Neural cell (in vitro differentiated cells): ENCODE measurements around the gene RPIA. TPM values are rescaled to one million over a fixed set of nuclear protein-coding genes. Genes with fewer than 3 reads are reported as not detected.

ENCODE experiments used
- H2AFZ ChIP-seq: fragments of 200-600, 300-800 bp; sonication (generic), shearing (Covaris generic); 2 replicates; pipeline ENCODE4 v1.6.0; 2014; ENCODE audit warnings: low read depth, mild to moderate bottlenecking, antibody characterized with exemption, low read length, moderate library complexity
- H3F3A ChIP-seq: fragments of 200-600 bp; shearing (Covaris generic); 2 replicates; pipeline ENCODE4 v1.6.1; 2016; ENCODE audit warnings: mild to moderate bottlenecking, moderate library complexity, mixed read lengths, antibody characterized with exemption, low read length; ENCODE audit not compliant: insufficient read depth, poor library complexity, severe bottlenecking
- H3K27ac ChIP-seq: fragments of 200-600, 300-800 bp; sonication (generic), shearing (Covaris generic); 2 replicates; pipeline ENCODE4 v1.5.1; 2014; ENCODE audit warnings: mild to moderate bottlenecking, low read length, moderate library complexity
- H3K27me3 ChIP-seq: fragments of 300-800, 200-600 bp; sonication (generic), shearing (Covaris generic); 2 replicates; pipeline ENCODE4 v1.6.0; 2014; ENCODE audit warnings: mild to moderate bottlenecking, low read depth, low read length, moderate library complexity; ENCODE audit not compliant: insufficient read depth
- H3K36me3 ChIP-seq: fragments of 300-800, 200-600 bp; sonication (generic), shearing (Covaris generic); 2 replicates; pipeline ENCODE4 v1.5.1; 2014; ENCODE audit warnings: mild to moderate bottlenecking, antibody characterized with exemption, low read length, moderate library complexity; ENCODE audit not compliant: insufficient read depth
- H3K4me2 ChIP-seq: fragments of 300-800, 200-600 bp; sonication (generic), shearing (Covaris generic); 2 replicates; pipeline ENCODE4 v1.6.0; 2014; ENCODE audit warnings: mild to moderate bottlenecking, low read length
- H3K4me3 ChIP-seq: fragments of 300-800, 200-600 bp; sonication (generic), shearing (Covaris generic); 2 replicates; pipeline ENCODE4 v1.5.1; 2014; ENCODE audit warnings: mild to moderate bottlenecking, low read length, moderate library complexity
- H3K79me2 ChIP-seq: fragments of 200-600 bp; shearing (Covaris generic); replicated peaks from 2 replicates; pipeline ENCODE4 v1.6.0; 2014; ENCODE audit warnings: mild to moderate bottlenecking, low read length, moderate library complexity; ENCODE audit not compliant: insufficient read depth
- H3K9ac ChIP-seq: fragments of 300-800, 200-600 bp; sonication (generic), shearing (Covaris generic); 2 replicates; pipeline ENCODE4 v1.6.1; 2016; ENCODE audit warnings: mild to moderate bottlenecking, low read length, mixed read lengths
- H3K9me2 ChIP-seq: fragments of 200-600 bp; shearing (Covaris generic); 2 replicates; pipeline ENCODE4 v1.6.1; 2016; ENCODE audit warnings: mild to moderate bottlenecking, low read length, mixed read lengths; ENCODE audit not compliant: insufficient read depth
- H3K9me3 ChIP-seq: fragments of 200-600, 300-800 bp; sonication (generic), shearing (Covaris generic); 2 replicates; pipeline ENCODE4 v1.6.1; 2016; ENCODE audit warnings: mild to moderate bottlenecking, mixed run types, low read length, moderate library complexity, mixed read lengths
- H4K20me1 ChIP-seq: fragments of 200-600 bp; shearing (Covaris generic); 2 replicates; pipeline ENCODE4 v1.6.1; 2016; ENCODE audit warnings: mild to moderate bottlenecking, mixed run types; ENCODE audit not compliant: insufficient read depth
- EP300 ChIP-seq: fragments of 450-650 bp; conservative IDR thresholded peaks from 2 replicates; pipeline ENCODE4 v1.6.1; 2014; ENCODE audit warnings: antibody characterized with exemption, mild to moderate bottlenecking, moderate library complexity; ENCODE audit not compliant: poor library complexity, severe bottlenecking
- EZH2 ChIP-seq: fragments of 200-600, 300-800 bp; shearing (Covaris generic), sonication (generic); IDR thresholded peaks from 2 replicates; pipeline ENCODE4 v1.6.1; 2014; ENCODE audit warnings: antibody characterized with exemption, low read length, borderline replicate concordance, mild to moderate bottlenecking; ENCODE audit not compliant: insufficient read depth, poor library complexity, severe bottlenecking
- MXI1 ChIP-seq: fragments of 450-650 bp; conservative IDR thresholded peaks from 2 replicates; pipeline ENCODE4 v1.6.1; 2014; ENCODE audit warnings: antibody characterized with exemption, mild to moderate bottlenecking; ENCODE audit not compliant: poor library complexity, severe bottlenecking
- POLR2AphosphoS5 ChIP-seq: IDR thresholded peaks from 2 replicates; pipeline ENCODE4 v1.6.1; 2012
- RAD21 ChIP-seq: fragments of 450-650 bp; conservative IDR thresholded peaks from 2 replicates; pipeline ENCODE4 v1.6.1; 2014; ENCODE audit warnings: antibody characterized with exemption, mild to moderate bottlenecking, moderate library complexity
- SMC3 ChIP-seq: fragments of 450-650 bp; conservative IDR thresholded peaks from 2 replicates; pipeline ENCODE4 v1.6.1; 2014; ENCODE audit warnings: antibody characterized with exemption, mild to moderate bottlenecking, moderate library complexity; ENCODE audit not compliant: poor library complexity
- TAF1 ChIP-seq: IDR thresholded peaks from 2 replicates; pipeline ENCODE4 v1.6.1; 2012; ENCODE audit warnings: low read depth
- polyA plus RNA-seq: library from polyadenylated mRNA; depleted of rRNA; stranded (reverse); fragments of >200 nt; gene quantifications from 2 replicates; pipeline ENCODE4 v1.2.3, GENCODE V29; 2014
- TF ChIP-seq, protein P1 (sequence below): fragments of 450-650 bp; IDR thresholded peaks from 2 replicates; pipeline ENCODE4 v1.5.1; 2014; ENCODE audit warnings: antibody characterized with exemption, mild to moderate bottlenecking, moderate library complexity; ENCODE audit not compliant: poor library complexity, severe bottlenecking
- TF ChIP-seq, protein P2 (sequence below): IDR thresholded peaks from 2 replicates; pipeline ENCODE4 v1.6.1; 2012; ENCODE audit warnings: borderline replicate concordance

The RPIA gene
- polyA plus RNA-seq, 1 donor from 2014 or later = 9.7 TPM

DNA sequence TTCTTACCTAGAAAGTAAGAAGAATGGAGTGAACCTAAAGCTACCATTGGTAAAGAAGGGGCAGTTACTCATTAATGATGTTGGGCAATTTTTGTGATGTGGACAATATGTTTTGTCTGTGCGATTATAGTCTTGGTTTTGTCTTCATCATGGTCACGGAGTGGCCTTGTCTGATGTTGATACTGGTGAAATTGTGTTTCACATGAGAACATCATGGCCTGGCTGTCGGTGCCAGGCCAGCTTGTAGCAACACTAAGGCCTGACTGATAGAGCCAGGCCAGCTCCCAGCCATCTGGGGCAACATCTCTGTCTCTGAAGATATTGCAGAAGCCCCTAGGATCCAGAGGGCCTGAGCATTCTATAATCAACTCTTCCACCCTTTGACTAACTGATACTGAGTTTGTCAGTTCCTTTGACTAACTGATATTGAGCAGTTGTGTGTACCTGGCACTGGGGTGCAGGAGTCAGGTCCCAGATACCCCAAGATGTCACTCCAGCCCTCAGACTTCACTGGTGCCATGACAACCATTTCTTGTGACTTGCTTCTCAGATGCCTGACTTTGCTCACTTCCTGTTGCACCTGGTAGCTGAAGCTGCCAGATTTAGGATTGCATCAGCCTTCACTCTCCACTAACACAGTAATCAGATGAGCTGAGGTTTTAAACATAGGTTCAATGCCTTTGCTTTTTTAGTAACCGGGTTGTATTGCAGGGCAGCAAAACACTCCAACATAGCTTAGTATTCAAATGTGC is 62.5 kb downstream of the RPIA start:
- Histone ChIP-seq H3K27me3 (no peaks in the 10 kb centered on the region), H4K20me1 (no peaks in the 10 kb centered on the region), H3K9me2 (no peaks in the 10 kb centered on the region), H3K79me2 (no peaks in the 10 kb centered on the region), H3K36me3 (peaks cover 4% of the 10 kb centered on the region), H3F3A (no peaks in the 10 kb centered on the region), H2AFZ (no peak overlapping the region), H3K4me2 (no peak overlapping the region), H3K9ac (no peak overlapping the region), H3K27ac (no peak overlapping the region), H3K9me3 (no peaks in the 10 kb centered on the region), H3K4me3 (no peak overlapping the region)
- no peak for TF ChIP-seq RAD21
- no peak for TF ChIP-seq EZH2
- TF ChIP-seq SMC3 = no peak
- no peak for TF ChIP-seq TAF1
- TF ChIP-seq, protein P1, sequence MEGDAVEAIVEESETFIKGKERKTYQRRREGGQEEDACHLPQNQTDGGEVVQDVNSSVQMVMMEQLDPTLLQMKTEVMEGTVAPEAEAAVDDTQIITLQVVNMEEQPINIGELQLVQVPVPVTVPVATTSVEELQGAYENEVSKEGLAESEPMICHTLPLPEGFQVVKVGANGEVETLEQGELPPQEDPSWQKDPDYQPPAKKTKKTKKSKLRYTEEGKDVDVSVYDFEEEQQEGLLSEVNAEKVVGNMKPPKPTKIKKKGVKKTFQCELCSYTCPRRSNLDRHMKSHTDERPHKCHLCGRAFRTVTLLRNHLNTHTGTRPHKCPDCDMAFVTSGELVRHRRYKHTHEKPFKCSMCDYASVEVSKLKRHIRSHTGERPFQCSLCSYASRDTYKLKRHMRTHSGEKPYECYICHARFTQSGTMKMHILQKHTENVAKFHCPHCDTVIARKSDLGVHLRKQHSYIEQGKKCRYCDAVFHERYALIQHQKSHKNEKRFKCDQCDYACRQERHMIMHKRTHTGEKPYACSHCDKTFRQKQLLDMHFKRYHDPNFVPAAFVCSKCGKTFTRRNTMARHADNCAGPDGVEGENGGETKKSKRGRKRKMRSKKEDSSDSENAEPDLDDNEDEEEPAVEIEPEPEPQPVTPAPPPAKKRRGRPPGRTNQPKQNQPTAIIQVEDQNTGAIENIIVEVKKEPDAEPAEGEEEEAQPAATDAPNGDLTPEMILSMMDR = no peak
- TF ChIP-seq EP300 = no peak
- no peak for TF ChIP-seq MXI1
- TF ChIP-seq, protein P2, sequence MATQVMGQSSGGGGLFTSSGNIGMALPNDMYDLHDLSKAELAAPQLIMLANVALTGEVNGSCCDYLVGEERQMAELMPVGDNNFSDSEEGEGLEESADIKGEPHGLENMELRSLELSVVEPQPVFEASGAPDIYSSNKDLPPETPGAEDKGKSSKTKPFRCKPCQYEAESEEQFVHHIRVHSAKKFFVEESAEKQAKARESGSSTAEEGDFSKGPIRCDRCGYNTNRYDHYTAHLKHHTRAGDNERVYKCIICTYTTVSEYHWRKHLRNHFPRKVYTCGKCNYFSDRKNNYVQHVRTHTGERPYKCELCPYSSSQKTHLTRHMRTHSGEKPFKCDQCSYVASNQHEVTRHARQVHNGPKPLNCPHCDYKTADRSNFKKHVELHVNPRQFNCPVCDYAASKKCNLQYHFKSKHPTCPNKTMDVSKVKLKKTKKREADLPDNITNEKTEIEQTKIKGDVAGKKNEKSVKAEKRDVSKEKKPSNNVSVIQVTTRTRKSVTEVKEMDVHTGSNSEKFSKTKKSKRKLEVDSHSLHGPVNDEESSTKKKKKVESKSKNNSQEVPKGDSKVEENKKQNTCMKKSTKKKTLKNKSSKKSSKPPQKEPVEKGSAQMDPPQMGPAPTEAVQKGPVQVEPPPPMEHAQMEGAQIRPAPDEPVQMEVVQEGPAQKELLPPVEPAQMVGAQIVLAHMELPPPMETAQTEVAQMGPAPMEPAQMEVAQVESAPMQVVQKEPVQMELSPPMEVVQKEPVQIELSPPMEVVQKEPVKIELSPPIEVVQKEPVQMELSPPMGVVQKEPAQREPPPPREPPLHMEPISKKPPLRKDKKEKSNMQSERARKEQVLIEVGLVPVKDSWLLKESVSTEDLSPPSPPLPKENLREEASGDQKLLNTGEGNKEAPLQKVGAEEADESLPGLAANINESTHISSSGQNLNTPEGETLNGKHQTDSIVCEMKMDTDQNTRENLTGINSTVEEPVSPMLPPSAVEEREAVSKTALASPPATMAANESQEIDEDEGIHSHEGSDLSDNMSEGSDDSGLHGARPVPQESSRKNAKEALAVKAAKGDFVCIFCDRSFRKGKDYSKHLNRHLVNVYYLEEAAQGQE = no peak
- TF ChIP-seq POLR2AphosphoS5 = no peak

DNA sequence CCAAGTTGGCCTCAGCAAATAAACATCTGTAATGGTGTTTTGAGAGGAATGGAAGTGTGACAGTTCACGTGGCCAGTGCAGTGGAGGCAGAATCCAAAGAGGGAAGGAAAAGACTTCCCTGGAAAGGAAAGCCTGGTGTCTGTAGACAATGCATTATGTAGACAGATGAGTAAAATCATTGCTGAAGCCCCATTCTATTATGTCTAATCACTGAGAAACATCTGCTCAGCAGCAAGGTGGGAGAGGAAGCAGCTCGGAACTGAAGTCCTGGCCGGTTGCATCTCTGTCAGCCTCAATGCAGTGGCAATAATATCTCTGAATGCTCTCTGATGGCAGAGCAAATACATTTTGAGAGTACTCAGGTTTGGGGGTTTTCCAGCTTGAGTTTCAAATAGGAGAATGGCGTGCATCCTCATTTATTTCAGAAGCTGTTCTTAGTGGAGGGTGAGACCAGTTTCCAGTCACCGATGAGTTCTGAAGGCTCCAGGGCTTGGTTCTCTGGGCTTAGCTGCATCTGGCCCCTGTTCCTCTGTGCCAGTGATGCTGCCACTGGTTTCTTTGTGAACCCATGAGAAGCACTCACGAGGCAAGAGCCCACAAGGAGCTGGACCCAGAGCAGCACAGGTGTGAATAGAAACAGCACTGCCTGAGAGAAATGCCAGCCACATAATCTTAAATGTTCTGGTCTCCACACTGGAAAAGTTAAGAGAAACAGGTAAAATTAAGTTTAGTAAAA is 63.3 kb downstream of the RPIA start:
- no peak overlapping the region for H3K4me2 ChIP-seq
- H2AFZ ChIP-seq = no peak overlapping the region
- no peak overlapping the region for H3K4me3 ChIP-seq
- no peak for TF ChIP-seq POLR2AphosphoS5
- TF ChIP-seq EP300 = no peak
- TF ChIP-seq RAD21 = no peak
- no peak for TF ChIP-seq EZH2
- H3K79me2 ChIP-seq = no peaks in the 10 kb centered on the region
- no peak overlapping the region for H3K9ac ChIP-seq
- no peaks in the 10 kb centered on the region for H3K9me2 ChIP-seq
- no peak overlapping the region for H3K27ac ChIP-seq
- H4K20me1 ChIP-seq = no peaks in the 10 kb centered on the region
- H3K36me3 ChIP-seq = peaks cover 1% of the 10 kb centered on the region
- H3F3A ChIP-seq = no peaks in the 10 kb centered on the region
- H3K27me3 ChIP-seq = no peaks in the 10 kb centered on the region
- H3K9me3 ChIP-seq = no peaks in the 10 kb centered on the region
